ENCODE results near the gene ERCC6L2.

Gene ERCC6L2

DNA sequence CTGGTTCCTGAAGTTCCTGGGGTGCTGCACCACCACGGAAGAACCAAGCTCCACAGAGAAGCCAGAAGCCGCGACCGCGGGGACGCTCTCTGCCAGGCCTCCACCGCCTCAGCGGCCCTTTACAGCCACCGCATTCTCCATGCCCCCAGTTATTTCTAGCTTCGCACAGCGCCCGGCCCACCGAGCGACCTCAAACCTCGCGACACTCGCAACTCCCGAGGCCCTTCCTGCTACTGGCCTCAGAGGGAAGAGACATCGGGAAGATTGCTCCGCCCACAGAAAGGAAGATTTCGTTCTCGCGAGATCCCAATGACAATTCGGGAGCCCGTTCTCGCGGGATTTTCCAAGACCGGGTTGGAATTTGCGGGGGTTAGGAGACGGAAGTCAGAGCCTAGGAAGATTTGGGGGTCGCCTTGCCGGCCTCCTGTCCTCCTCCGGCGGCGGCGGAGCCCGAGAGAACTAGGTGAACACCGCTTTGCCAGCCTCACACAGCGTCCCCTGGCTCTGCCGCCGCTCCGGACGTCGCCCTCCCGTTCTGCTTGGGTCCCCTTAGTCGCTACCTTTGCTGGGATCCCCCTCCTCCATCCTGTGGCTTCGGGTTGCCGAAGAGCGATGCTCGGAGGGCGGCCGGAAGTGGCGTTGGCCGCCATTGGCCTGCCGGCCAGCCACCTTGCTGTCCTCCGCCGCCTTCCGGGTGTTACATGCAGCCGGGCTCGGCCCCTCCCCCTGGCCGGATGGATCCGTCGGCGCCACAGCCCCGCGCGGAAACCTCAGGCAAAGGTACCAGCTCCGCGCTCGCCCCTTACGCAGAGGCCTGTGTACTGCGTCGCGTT, at the start of gene ERCC6L2:
Gene ERCC6L2, plus strand, starts transcription at position 387 of the 833 bp plus-strand sequence. Its CDS starts 348 bp downstream, at position 735.
- DNase-seq: peak; percentile 49 to 95 (median 88)

GRCh38 chr9:95826183-95826838, 49.2 kb upstream of the ERCC6L2 start:
- DNase-seq: no peak

GRCh38 chr9:95830768-95831167, 44.7 kb upstream of the ERCC6L2 start:
- no peak for DNase-seq

DNA sequence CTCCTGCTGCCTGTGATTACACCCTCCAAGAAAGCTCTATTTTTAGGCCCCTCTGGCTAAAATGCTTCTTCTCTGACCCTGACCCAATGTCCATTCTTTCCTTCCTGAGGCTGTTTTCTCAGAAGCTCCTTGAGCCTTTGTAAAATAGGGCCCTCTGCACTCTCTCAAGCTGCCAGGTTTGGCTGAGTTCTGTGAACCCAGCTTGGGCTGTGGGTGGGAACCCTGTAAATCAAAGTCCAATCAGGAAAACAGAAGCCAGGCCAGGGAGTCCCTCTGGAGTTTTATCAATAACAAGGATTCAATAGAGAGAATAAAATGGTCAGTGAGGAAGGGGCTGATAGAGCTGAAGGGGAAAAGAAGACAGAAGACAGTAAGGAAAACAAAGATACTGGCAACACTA, 43.7 kb upstream of the ERCC6L2 start:
- no peak for DNase-seq

- DNase-seq: no peak
Observed at GRCh38 chr9:95833546-95834178, 41.8 kb upstream of the ERCC6L2 start.

DNA sequence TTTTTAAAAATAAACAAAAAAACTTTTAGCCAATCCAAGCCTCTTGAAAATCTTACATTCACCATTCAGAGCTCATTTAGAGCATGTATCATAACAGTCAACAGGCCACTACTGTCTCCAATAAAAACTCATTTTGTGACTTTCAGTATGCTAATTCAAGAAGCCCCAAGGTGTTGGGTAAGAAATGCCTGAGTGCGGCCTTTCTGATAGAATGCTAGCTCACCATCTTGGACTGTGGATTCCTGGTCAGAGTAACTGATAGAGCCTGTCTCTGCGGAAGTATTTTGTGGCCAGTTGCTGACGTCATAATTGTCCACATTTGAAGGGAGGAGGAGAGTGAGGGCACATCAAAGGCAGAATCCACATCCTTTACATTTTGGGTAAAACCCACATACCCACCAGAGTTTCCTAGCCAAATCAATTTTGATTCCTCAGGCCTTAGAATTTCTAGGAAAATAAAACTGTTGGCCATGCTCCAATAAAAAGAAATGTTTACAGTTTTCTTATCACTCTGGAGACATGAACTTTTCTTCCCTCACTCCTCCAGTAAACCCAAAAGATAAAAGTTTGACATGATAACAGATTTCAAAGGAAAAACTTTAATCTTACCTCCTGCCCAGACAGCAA, 41.1 kb upstream of the ERCC6L2 start:
- no peak for DNase-seq

DNA sequence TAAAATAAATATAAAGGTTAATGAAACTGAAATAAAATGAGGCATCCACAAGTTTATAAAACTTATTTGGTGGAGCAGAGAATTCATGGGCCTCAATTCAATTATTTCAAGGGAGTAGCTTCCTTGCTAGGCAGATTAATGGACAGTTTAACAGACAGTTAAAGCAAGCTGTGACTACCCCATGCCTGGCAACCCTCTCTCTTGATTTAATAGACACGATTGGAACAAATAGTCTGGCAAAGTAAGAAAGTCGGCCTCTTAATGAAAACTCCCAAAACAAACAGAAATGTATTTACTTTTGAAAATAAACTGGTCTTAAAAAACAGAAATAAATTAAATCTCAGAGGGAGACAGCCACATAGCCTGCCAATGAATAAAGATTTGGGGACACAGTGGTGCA, 40.1 kb upstream of the ERCC6L2 start:
- DNase-seq: no peak

GRCh38 chr9:95836072-95836471, 39.4 kb upstream of the ERCC6L2 start:
- no peak for DNase-seq

- DNase-seq: no peak
Observed at GRCh38 chr9:95839012-95839411, 36.5 kb upstream of the ERCC6L2 start.

DNA sequence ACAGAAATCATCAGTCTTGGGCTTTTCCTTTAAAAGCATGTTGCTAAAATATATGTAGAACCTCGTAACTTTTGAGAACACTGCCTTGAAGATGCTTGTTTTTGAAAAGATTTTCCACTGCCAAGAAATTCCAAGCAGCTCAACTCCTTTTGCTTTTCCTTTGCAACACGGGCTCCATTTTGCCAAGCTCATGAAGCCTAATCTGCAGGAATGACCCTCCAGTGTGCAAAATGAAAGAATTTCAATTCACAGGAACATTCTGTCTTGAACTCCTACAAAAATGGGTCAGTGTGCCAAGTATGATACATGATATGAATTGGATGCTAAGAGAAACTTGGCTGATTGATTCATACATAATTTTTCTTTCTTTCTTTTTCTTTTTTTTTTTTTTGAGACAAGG, 35.4 kb upstream of the ERCC6L2 start:
- no peak for DNase-seq

DNA sequence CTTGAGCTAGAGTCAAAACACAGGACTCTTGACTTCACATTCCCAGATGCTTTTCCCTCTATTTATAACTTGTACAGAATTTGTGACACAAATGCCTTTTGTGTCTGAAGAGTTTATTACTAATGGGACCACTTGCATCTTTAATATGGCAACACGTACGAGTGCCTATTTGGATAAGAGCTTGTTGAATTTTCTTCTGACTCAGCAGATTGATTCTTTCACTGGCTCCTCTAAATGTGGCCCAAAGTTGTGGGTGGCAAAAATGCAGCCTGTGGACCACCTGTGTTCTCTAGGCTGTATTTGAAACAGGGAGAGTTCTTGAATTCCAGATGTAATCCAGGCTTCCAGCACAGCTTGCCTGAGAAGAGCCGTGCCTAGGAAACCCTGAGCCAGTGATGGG, 34.1 kb upstream of the ERCC6L2 start:
- no peak for DNase-seq

DNA sequence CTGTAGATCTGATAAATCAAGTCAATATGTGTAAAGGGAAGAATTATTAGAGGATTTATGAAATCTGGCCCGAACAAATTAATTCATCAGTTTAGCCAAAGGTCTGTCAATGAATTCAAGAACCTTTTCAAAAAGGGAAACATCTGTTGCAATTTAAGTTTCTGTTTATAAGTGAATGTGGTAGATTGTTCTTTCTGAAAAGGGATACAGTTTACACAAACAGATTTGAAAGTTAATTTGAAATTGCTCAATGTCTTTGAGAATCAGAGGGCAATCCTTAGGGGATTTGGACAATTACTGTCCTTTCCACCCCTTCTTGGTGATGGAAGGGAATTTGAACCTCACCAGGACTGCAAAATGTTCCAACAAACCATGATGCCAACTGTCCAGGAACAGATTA, 29.7 kb upstream of the ERCC6L2 start:
- no peak for DNase-seq

- no peak for DNase-seq
Observed at GRCh38 chr9:95848764-95849163, 26.7 kb upstream of the ERCC6L2 start.

- no peak for DNase-seq
Observed at GRCh38 chr9:95852059-95853032, 23.1 kb upstream of the ERCC6L2 start.

DNA sequence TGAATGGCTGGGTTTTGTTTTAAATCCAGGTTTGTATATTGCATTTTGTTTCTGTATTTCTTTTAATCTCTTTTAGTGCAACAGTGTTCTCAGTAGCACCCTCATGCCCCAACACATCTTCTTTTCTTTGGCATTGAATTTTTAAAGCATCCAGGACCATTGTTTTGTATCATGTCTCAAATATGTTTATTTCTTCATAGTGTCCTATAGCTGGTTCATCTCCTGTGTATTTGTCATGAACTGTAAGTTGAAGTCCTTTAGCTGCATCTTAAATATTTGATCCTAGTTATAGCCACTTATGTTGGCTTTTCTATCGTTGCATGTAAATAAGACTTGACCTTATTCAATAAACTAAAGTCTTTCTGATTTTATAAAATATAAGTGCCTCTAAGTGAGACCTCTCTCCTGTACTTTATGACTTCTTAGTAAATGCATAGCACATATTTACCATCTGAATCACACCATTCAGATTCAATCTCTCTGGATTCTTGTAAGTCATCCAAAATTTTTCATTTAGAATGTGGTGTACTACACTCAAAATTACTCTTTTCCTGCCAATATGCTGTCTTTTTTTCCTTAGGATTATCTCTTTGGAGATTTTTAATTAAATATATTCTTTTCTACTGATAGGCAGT, 21.0 kb upstream of the ERCC6L2 start:
- DNase-seq: no peak

DNA sequence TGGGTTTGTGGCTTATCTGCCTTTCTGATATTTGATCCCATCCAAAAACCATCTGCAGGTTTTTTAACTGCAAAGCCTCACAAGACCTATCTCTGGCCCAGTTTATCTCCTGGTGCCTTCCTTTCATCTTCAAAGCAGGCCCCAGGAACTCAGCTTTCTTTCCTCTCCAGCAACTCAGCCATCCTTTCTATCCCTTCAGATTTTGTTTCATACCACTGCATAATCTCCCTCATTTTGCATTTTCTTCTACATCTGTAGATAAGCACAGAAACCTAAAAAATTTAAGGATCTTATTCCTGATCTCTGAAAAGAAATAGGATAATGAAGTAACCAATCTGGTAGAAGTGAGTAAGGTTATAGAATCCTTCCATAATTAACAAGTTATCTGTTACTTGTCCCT, 19.5 kb upstream of the ERCC6L2 start:
- no peak for DNase-seq

DNA sequence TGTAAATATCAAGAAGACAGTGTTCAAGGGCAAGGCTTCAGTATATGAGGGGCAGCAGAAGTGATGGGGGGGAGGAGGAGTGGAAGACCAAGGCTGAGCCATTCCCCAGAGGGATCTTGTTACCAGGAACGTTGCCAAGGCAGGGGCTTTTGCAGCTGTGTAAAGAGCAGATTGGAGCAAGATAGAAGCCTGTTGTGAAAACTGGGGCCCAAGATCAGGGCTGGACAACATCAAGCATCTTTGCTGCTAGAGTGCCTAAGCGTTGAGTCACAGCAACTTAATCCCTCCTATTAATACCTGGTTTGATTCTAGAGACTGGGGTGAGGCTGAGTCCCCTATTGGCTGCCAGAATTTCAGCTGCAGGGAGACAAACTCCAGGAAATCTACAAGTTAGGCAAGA, 18.4 kb upstream of the ERCC6L2 start:
- DNase-seq: no peak

GRCh38 chr9:95857896-95858295, 17.6 kb upstream of the ERCC6L2 start:
- no peak for DNase-seq

DNA sequence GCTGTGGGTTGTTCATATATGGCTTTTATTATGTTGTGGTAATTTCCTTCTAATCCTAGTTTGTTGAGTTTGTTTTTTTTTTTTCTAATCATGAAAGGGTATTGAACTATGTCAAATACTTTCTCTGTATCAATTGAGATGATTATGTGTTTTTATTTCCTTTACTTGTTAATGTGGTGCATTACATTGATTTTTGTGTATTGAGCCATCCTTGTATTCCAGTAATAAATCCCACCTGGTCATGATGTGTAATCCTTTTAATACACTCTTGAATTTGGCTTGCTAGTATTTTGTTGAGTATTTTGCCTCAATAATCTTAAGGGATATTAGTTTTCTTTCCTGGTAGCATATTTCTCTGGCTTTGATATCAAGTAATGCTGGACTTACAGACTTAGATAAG, 13.1 kb upstream of the ERCC6L2 start:
- no peak for DNase-seq

DNA sequence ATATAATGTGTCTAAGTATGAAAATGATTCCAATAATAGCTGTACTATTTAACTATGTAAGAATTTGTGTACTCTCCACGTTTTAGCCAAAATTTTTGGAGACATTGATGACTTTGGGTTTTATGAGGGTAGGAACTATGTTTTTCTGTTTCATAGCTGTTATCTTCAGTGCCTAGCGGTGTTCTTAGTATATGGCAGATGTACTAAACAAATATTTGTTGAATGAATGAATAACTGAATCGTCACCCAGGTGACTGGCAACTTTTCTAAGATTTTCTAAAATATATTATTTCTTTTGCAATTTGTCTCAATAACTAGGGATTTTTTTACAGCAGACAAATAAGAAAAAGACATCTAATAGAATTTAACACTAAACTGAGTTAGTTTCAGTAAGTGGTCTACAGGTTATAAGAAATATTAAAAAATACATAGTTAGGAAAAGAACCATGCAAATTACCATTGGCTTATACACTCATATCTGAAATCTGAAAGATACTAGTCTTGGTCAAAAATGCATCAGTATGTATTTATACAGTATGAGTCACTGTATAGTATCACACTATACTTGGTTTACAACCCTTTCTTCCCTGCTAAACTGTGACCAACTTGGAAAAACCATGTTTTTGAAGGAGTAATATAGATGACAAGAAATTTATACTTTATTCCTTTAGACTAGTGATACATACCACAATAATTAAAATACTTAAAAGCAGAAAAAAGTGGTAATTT, 10.5 kb upstream of the ERCC6L2 start:
- DNase-seq: no peak

DNA sequence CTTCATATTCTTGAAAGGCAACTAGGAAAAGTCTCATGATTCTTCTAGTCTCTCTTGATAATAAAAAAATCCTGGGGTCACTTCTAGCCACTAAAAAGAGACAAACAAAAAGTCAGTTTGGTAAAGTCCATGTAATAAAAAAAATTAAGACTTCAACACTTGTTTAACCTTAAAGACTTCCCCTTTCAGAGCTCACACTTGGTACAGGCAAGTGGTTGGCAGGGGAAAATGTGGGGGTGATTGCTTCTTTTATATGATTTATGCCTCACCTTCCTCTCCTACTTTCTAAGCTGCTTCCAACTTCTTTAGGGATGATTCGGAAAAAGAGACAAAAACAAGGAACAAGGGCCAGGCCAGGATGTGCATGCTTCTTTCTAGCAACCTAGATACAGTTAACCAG, 5.1 kb upstream of the ERCC6L2 start:
- no peak for DNase-seq
